ENCODE results near the gene SAPCD2.
A peak's percentile ranks its signal among the peaks of the same experiment; 100 is the strongest.
"Not testable (repeated sequence)": the region's sequence is repeated elsewhere in the genome, so short reads cannot be mapped to it uniquely, and the experiment has no call there.

Gene SAPCD2, protein sequence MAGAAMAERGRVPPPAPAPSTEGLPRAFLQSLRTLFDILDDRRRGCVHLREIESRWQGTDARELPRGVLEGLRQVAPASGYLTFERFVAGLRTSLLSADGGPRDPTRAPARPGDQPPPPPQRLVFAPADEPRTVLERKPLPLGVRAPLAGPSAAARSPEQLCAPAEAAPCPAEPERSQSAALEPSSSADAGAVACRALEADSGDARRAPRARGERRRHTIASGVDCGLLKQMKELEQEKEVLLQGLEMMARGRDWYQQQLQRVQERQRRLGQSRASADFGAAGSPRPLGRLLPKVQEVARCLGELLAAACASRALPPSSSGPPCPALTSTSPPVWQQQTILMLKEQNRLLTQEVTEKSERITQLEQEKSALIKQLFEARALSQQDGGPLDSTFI

DNA sequence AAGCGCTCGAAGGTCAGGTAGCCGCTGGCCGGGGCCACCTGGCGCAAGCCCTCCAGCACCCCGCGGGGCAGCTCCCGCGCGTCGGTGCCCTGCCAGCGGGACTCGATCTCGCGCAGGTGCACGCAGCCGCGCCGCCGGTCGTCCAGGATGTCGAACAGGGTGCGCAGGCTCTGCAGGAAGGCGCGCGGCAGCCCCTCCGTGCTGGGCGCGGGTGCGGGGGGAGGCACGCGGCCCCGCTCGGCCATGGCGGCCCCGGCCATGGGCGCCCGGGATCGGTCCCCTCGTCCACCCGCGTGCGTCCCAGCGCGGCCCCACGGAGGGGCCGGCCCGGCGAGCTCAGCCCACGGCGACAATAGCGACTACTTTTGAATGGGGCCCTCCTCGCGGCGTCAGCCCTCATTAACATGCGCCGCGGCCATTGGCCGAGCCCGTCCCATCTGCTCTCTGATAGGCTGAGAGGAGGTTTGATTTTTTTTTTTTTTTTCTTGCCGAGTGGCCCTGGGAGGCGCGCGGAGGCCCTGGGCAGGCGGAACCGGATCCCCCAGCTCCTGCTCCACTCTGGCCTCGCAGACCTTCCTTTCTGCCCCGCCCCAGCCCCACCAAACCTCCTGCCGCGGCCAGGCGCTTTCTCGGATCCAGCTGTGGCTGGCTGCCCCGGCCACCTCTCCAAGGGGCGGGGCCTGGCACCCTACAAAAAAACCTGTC is at the start of gene SAPCD2:
SAPCD2 (minus strand) TSS at position 357 of the 705 bp plus-strand sequence; CDS start at position 260, 97 bp downstream.
- H3K4me3 ChIP-seq (ENCODE audit: low read depth, low read length) = peak within 1 kb of the TSS; percentile 64
- TF ChIP-seq, protein P1, sequence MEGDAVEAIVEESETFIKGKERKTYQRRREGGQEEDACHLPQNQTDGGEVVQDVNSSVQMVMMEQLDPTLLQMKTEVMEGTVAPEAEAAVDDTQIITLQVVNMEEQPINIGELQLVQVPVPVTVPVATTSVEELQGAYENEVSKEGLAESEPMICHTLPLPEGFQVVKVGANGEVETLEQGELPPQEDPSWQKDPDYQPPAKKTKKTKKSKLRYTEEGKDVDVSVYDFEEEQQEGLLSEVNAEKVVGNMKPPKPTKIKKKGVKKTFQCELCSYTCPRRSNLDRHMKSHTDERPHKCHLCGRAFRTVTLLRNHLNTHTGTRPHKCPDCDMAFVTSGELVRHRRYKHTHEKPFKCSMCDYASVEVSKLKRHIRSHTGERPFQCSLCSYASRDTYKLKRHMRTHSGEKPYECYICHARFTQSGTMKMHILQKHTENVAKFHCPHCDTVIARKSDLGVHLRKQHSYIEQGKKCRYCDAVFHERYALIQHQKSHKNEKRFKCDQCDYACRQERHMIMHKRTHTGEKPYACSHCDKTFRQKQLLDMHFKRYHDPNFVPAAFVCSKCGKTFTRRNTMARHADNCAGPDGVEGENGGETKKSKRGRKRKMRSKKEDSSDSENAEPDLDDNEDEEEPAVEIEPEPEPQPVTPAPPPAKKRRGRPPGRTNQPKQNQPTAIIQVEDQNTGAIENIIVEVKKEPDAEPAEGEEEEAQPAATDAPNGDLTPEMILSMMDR (IDR thresholded peaks at IDR 0.05; ENCODE audit: control insufficient read depth, extremely low read depth, insufficient read depth) = no peak
- DNase-seq (ENCODE audit: low read depth) = peak; percentile 89

DNA sequence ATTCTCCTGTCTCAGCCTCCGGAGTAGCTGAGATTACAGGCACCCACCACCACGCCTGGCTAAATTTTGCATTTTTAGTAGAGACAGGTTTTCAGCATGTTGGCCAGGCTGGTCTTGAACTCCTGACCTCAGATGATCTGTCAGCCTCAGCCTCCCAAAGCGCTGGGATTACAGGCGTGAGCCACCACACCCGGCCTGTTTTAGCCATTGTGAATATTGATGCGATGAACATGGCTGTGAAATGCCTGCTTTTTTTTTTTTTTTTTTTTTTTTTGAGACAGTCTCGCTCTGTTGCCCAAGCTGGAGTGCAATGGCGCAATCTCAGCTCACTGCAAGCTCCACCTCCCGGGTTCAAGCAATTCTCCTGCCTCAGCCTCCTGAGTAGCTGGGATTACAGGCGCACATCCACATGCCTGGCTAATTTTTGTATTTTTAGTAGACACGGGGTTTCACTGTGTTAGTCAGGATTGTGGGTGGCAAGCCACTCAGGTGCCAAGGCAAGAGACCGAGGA is 47.8 kb upstream of the SAPCD2 start:
- not testable (repeated sequence) for DNase-seq (ENCODE audit: low read depth)

GRCh38 chr9:137117269-137117731 is 46.9 kb upstream of the SAPCD2 start:
- TF ChIP-seq, protein P1 (IDR thresholded peaks at IDR 0.05; ENCODE audit: control insufficient read depth, extremely low read depth, insufficient read depth) = no peak
- DNase-seq (ENCODE audit: low read depth) = no peak
- no peak overlapping the region for H3K4me3 ChIP-seq (ENCODE audit: low read depth, low read length)

More for the DNA sequence above, 47.8 kb upstream of the SAPCD2 start:
- not testable (repeated sequence) for H3K4me3 ChIP-seq (ENCODE audit: low read depth, low read length)

DNA sequence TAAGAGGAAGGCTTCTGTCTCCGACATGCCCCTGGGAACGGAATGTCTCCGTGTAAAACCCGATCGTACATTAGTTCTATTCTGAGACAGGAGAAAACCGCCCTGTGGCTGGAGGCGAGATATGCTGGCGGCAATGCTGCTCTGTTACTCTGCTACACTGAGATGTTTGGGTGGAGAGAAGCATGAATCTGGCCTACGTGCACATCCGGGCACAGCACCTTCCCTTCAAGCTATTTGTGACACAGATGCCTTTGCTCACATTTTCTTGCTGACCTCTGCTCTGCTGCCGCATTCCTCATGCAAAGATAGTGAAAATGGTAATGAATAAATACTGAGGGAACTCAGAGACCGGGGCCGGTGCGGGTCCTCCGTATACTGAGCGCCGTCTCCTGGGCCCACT is 46.4 kb upstream of the SAPCD2 start:
- DNase-seq (ENCODE audit: low read depth) = no peak
- no peak overlapping the region for H3K4me3 ChIP-seq (ENCODE audit: low read depth, low read length)
- TF ChIP-seq, protein P1 (IDR thresholded peaks at IDR 0.05; ENCODE audit: control insufficient read depth, extremely low read depth, insufficient read depth) = no peak

DNA sequence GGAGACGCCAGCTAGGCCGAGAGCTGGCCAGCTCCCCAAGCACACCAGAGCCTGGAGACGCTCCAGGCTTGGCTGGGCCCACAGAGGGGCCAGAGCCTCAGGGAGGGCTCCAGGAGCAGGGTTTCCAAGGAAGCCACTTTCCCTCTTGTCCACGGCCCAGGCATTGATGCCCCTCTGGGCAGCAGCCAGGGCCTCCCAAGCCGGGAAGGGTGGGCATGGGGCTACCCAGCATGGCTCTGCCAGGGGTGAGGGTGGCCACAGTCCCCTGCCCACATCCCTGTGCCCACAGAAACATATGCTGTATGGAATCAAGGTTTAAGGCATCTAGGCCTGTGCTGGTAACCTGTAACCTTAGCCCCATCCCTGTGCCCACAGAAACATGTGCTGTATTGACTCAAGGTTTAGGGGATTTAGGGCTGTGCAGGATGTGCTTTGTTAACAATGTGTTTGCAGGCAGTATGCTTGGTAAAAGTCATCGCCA is 45.7 kb upstream of the SAPCD2 start:
- no peak for DNase-seq (ENCODE audit: low read depth)
- TF ChIP-seq, protein P1 (IDR thresholded peaks at IDR 0.05; ENCODE audit: control insufficient read depth, extremely low read depth, insufficient read depth) = no peak
- no peak overlapping the region for H3K4me3 ChIP-seq (ENCODE audit: low read depth, low read length)

GRCh38 chr9:137115394-137116026 is 45.2 kb upstream of the SAPCD2 start:
- TF ChIP-seq, protein P1 (IDR thresholded peaks at IDR 0.05; ENCODE audit: control insufficient read depth, extremely low read depth, insufficient read depth) = no peak
- H3K4me3 ChIP-seq (ENCODE audit: low read depth, low read length) = peak overlapping the region; percentile 63
- DNase-seq (ENCODE audit: low read depth) = no peak
